Measurements from ENCODE around the gene SPINK6. TPM values are rescaled to one million over a fixed set of nuclear protein-coding genes. Genes with fewer than 3 reads are reported as not detected.

SPINK6 gene
- total RNA-seq, 1 donor from 2014 or later, result not detected

- DNase-seq (ENCODE audit: low spot score), result no peak
Measured at GRCh38 chr5:148224117-148224742, 21.4 kb downstream of the SPINK6 start.

DNA sequence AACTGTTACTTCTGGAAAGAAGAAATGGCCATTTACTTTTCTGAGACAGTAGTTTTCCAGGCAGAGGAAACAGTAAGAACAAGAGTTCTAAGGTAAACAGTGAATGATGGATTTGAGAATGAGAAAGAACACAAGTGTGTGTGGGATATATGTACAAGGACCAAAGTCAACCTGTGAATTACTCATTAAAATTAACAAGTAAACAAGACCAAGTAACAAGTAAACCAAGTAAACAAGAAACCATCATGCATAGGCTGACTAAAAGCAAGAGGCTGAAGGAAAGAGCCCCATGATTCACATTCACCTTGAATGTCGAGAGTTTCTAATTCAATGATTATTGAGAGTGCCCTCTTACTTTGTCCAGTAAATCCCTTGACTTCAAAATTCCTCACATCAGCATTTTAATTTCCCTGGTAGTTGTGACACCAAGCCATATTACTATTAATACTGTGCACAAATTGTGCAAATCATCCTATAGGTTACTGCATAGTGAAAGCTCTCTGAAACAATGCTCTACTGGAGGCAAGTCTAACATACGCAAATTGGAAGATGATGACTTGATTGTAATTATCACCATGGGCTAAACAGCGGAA, 25.6 kb downstream of the SPINK6 start:
- DNase-seq (ENCODE audit: low spot score), result no peak

- DNase-seq (ENCODE audit: low spot score), result no peak
Measured at GRCh38 chr5:148229840-148230239, 27.0 kb downstream of the SPINK6 start.

DNA sequence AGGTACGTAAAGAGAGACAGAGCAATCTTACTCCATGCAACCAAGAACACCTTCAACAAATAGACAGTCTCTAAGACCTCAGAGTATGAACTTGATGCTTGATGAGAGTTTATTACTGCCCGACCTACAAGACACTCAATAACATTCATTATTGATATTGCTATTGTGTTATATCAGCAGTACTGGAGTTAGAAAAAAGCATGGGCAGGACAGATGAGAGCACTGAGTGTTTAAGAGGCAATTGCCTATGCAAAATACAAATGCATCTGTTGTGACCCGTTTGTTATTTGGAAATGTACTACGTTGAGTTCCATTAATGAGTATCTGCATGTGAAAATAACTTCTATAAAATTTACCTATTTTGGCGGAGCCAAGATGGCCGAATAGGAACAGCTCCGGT, 27.4 kb downstream of the SPINK6 start:
- no peak for DNase-seq (ENCODE audit: low spot score)

GRCh38 chr5:148237785-148238417, 35.1 kb downstream of the SPINK6 start:
- no peak for DNase-seq (ENCODE audit: low spot score)

- DNase-seq (ENCODE audit: low spot score), result no peak
Measured at GRCh38 chr5:148238418-148238794, 35.6 kb downstream of the SPINK6 start, which contains the start of gene MARCOL. Gene MARCOL, plus strand, starts transcription at chr5:148238525. Its CDS starts 73 bp downstream, at chr5:148238598.

DNA sequence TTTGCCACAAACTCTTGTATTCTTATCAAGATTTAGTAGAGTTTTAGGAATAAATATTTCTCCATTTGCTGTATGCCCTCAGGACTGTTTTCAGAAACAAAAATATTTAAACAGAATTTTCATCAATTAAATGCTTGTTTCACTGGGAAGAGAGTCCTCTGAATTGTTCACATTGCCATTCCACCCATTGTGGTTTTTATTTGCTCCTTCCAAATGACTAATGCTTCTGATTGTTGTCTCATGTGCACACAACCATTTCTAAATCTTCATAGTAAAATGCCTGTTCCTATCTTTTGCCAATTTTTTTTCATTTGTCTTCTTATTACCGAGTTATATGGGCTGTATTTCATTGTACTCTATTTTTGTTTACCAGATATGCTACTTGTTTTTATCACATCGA, 46.1 kb downstream of the SPINK6 start:
- no peak for DNase-seq (ENCODE audit: low spot score)

GRCh38 chr5:148255456-148255855, 52.6 kb downstream of the SPINK6 start:
- DNase-seq (ENCODE audit: low spot score), result no peak

GRCh38 chr5:148259288-148259687, 56.4 kb downstream of the SPINK6 start:
- no peak for DNase-seq (ENCODE audit: low spot score)

DNA sequence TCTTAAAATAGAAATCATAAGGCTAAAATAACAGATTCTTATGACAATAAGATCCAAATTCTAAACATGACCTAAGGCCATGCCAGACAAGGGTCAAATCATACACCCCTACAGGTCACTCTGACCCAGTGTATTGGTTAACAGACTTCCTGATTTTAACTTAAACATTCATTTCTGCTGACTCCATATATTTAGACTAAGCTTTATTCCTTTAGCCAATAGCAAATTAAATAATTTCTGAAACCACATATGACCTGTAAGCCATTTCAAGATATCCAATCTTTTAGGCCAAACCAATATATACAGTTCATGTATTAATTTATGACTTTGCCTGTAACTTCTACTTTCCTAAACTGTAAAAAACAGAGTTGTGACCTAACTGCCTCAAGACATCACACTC, 58.4 kb downstream of the SPINK6 start:
- DNase-seq (ENCODE audit: low spot score), result no peak

Other genes with a start within 250 kb of the SPINK6 start
- gene SPINK5, start 139.1 kb upstream of the SPINK6 start, total RNA-seq, result 5.2 TPM
- not detected for gene SPINK14, start 34.5 kb upstream of the SPINK6 start, total RNA-seq
- not detected for gene MARCOL, start 35.5 kb downstream of the SPINK6 start, total RNA-seq
- not detected for gene SPINK13, start 65.8 kb downstream of the SPINK6 start, total RNA-seq
- not detected for gene SPINK7, start 109.4 kb downstream of the SPINK6 start, total RNA-seq
- gene SPINK9, start 132.5 kb downstream of the SPINK6 start, total RNA-seq, result not detected
- 37.5 TPM for gene FBXO38, start 180.9 kb downstream of the SPINK6 start, total RNA-seq